NCI-H345 treated with DMSO at 0.1 percent for 48 hours (cell line): ENCODE results near the gene BABAM2.
A peak's percentile ranks its signal among the peaks of the same experiment; 100 is the strongest.
"Not testable (repeated sequence)": the region's sequence is repeated elsewhere in the genome, so short reads cannot be mapped to it uniquely, and the experiment has no call there.

Experiments used
- DNase-seq: peaks from one replicate; lab custom pipeline; 2025; ENCODE audit not compliant: unreplicated experiment; lab: John Stamatoyannopoulos, UW

Gene BABAM2

GRCh38 chr2:27875089-27875881, 15.2 kb upstream of the BABAM2 start:
- DNase-seq = no peak

- no peak for DNase-seq
Observed at GRCh38 chr2:27878825-27879224, 11.7 kb upstream of the BABAM2 start.

- DNase-seq = not testable (repeated sequence)
Observed at GRCh38 chr2:27881815-27882583, 8.5 kb upstream of the BABAM2 start.

GRCh38 chr2:27882584-27882922, 8.0 kb upstream of the BABAM2 start:
- not testable (repeated sequence) for DNase-seq

- DNase-seq = no peak
Observed at GRCh38 chr2:27884601-27885000, 5.9 kb upstream of the BABAM2 start.

- DNase-seq = no peak
Observed at GRCh38 chr2:27885234-27885633, 5.3 kb upstream of the BABAM2 start.

- no peak for DNase-seq
Observed at GRCh38 chr2:27885661-27886060, 4.9 kb upstream of the BABAM2 start.

GRCh38 chr2:27886322-27886721, 4.2 kb upstream of the BABAM2 start:
- DNase-seq = no peak

GRCh38 chr2:27887111-27887510, 3.4 kb upstream of the BABAM2 start:
- no peak for DNase-seq

GRCh38 chr2:27887830-27888229, 2.7 kb upstream of the BABAM2 start:
- DNase-seq = no peak

- no peak for DNase-seq
Observed at GRCh38 chr2:27888790-27889189, 1.7 kb upstream of the BABAM2 start.

GRCh38 chr2:27889774-27890145, 769 bp upstream of the BABAM2 start:
- DNase-seq = no peak

GRCh38 chr2:27890924-27891672, 569 bp downstream of the BABAM2 start:
- DNase-seq = peak; percentile 47

- no peak for DNase-seq
Observed at GRCh38 chr2:27891673-27892105, 1.2 kb downstream of the BABAM2 start.

GRCh38 chr2:27893006-27893405, 2.5 kb downstream of the BABAM2 start:
- no peak for DNase-seq

GRCh38 chr2:27897717-27898116, 7.2 kb downstream of the BABAM2 start:
- no peak for DNase-seq

GRCh38 chr2:27901234-27901633, 10.7 kb downstream of the BABAM2 start:
- DNase-seq = no peak

GRCh38 chr2:27902098-27902497, 11.6 kb downstream of the BABAM2 start:
- no peak for DNase-seq

GRCh38 chr2:27903018-27903417, 12.5 kb downstream of the BABAM2 start:
- no peak for DNase-seq

GRCh38 chr2:27903649-27904404, 13.3 kb downstream of the BABAM2 start:
- no peak for DNase-seq

- no peak for DNase-seq
Observed at GRCh38 chr2:27904405-27904665, 13.8 kb downstream of the BABAM2 start.
